NCI-H1436 treated with DMSO at 0.1 percent for 48 hours (cell line): ENCODE results near the gene PCSK5.

Source experiments
- DNase-seq: peaks from one replicate; lab custom pipeline; 2025; lab: John Stamatoyannopoulos, UW

PCSK5 gene

GRCh38 chr9:76396597-76396996 is 506.1 kb downstream of the PCSK5 start:
- DNase-seq, result no peak

- DNase-seq, result no peak
Observed at GRCh38 chr9:76399856-76400255, 509.4 kb downstream of the PCSK5 start.

GRCh38 chr9:76400534-76401096 is 510.1 kb downstream of the PCSK5 start:
- DNase-seq, result no peak

DNA sequence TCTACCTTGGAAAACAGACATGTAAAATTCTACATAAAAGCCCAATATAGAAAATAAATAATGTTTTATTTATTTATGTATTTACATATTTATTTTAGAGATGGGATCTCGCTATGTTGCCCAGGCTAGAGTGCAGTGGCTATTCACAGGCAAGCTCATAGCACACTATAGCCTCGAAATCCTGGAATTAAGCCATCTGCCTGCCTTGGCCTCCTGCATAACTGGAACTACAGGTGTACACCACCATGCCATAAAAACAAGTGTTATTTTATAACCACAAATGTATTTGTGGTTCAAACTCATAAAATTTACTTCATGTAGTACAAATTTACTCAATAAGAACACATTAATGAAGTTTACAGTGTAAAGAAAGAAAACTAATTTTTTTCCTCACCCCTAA is 510.7 kb downstream of the PCSK5 start:
- DNase-seq, result no peak

DNA sequence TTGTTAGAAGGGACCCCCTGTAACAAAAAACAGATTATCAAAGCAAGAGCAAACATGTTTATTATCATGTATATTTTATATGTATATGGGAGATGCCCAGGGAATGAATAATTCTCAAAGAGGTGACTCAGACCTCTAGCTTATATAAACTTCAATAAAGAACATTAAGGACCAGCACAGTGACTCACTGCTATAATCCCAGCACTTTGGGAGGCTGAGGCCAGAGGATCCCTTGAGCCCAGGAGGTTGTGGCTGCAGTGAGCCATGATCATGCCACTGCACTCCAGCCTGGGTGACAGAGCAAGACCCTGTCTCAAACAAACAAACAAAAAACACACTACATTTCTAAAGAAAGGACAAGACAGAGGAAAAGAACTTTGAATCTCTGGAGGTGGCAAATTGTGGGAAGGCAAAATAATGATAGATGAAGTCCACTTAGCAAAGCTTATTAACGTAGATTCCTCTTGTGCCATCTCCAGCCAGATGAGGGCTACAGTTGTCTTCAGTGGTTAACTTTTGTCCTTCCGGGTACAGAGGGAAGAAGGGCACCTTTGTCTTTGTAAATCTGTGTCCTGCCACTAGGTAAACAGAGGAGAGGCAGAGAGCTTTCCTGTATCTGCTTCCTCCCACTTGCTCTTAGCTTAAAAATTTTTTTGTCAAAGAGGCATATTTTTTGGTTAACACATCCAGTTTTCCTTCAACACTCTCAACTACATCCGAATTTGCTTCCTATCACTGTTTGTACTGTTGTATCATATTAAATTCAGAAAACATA is 511.3 kb downstream of the PCSK5 start:
- no peak for DNase-seq

- no peak for DNase-seq
Observed at GRCh38 chr9:76403352-76403751, 512.9 kb downstream of the PCSK5 start.

- DNase-seq, result no peak
Observed at GRCh38 chr9:76404401-76404800, 513.9 kb downstream of the PCSK5 start.

- DNase-seq, result no peak
Observed at GRCh38 chr9:76405340-76405739, 514.9 kb downstream of the PCSK5 start.

- DNase-seq, result no peak
Observed at GRCh38 chr9:76405868-76406267, 515.4 kb downstream of the PCSK5 start.
